ENCODE results near the gene PPIL1. TPM values are rescaled to one million over a fixed set of nuclear protein-coding genes. Genes with fewer than 3 reads are reported as not detected.

The PPIL1 gene
- total and polyA plus RNA-seq, 2 of the 8 experiments (the other 6 are each of a cell fraction or from before 2014, with no cell fraction given): 83.7 to 86.5 TPM

DNA sequence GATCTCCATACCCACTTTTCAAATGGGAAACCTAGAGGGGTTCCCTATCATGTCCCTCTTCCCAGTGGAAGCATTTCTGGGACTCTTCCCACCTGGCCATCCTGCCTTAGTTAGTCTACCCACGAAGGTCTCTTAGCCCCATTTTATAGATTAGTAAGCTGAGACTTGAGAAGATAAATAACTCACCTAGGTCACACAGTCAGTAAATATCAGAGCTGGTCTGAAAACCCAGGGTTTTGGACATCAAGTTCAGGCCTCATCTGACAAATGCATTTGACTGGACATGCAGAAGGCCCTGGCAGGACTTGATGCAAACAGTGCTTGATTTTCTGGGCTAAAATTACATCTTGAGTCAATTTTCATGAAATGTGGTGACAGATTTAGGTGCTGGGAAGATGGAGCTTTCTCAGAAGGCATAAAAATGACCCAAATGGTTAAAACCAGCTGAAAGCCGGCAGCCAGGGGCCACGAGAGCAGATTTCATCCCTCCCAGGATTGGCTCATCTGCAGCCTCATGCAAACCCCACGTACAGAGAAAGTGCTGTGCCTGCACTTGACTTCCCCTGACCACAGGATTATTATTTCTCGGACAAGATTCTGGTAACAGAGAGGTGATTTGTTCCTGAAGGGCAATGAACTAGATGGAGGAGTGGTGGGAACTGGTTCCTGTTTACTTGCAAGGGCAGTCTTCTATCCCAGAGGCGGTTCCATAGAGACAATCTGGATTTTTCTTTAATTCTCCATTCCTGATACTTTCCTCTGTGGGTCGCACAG is 58.5 kb downstream of the PPIL1 start:
- ChIA-PET POLR2A (ENCODE audit: partially characterized antibody) (interaction anchor here (0.6 to 1.4 kb wide), 2 partner anchors 11 to 186 kb away, joined by 3 to 4 read pairs; no protein-coding TSS in a partner anchor), CTCF (ENCODE audit: partially characterized antibody) (interaction anchor here (0.6 to 11.4 kb wide), 8 partner anchors 11 to 87 kb away, joined by 3 to 154 read pairs (median 3); no protein-coding TSS in a partner anchor)
- no peaks in the 10 kb centered on the region for H3K9me3 ChIP-seq (ENCODE audit: insufficient read depth in 2 of 2, low read depth in 1 of 2, low read length in 1 of 2)
- H3K4me1 ChIP-seq (replicated peaks in 1 of 4; ENCODE audit: control insufficient read depth in 3 of 4, insufficient read depth in 4 of 4, low read length in 3 of 4): peaks cover 0 to 4% (median 0%) of the 10 kb centered on the region in 4 experiments; a peak in 2 of 7 replicates
- DNase-seq (ENCODE audit: low read depth in 1 of 2, low spot score in 2 of 2) (no peak), FAIRE-seq (no peak)
- H3K9ac ChIP-seq (replicated peaks in 1 of 4; ENCODE audit: extremely low read depth in 1 of 4, low read depth in 3 of 4, low read length in 3 of 4): no peak overlapping the region
- H2BK20ac ChIP-seq (ENCODE audit: low read length): no peak overlapping the region
- no peak overlapping the region for H4K5ac ChIP-seq (ENCODE audit: insufficient read length, low read depth, low read length)
- no peaks in the 10 kb centered on the region for H3K79me2 ChIP-seq (ENCODE audit: control insufficient read depth in 1 of 2, insufficient read depth in 2 of 2, low read length in 2 of 2)
- no peak overlapping the region for H2AFZ ChIP-seq (ENCODE audit: low read length)
- no peaks in the 10 kb centered on the region for H4K20me1 ChIP-seq (replicated peaks in 1 of 2; ENCODE audit: control insufficient read depth in 1 of 2, insufficient read depth in 2 of 2, low read length in 2 of 2)
- no peak overlapping the region for H3K23ac ChIP-seq (ENCODE audit: insufficient read length)
- H3K36me3 ChIP-seq (ENCODE audit: control insufficient read depth in 2 of 4, insufficient read depth in 4 of 4, low read length in 3 of 4): no peaks in the 10 kb centered on the region
- H2BK15ac ChIP-seq (ENCODE audit: low read length): no peak overlapping the region
- no peak overlapping the region for H3K4me2 ChIP-seq (ENCODE audit: insufficient read depth in 1 of 2, low read depth in 2 of 2, low read length in 2 of 2)
- H3K79me1 ChIP-seq (ENCODE audit: low read depth, low read length): no peaks in the 10 kb centered on the region
- no peak overlapping the region for H3K56ac ChIP-seq (replicated peaks; ENCODE audit: insufficient read length, low read depth, low read length)
- no peak overlapping the region for H2BK5ac ChIP-seq (ENCODE audit: low read depth, low read length)
- no peaks in the 10 kb centered on the region; a peak in 1 of 7 replicates for H3K27me3 ChIP-seq (replicated peaks in 1 of 4; ENCODE audit: control insufficient read depth in 3 of 4, extremely low read depth in 1 of 4, insufficient read depth in 3 of 4, low read length in 3 of 4)
- H3K4me3 ChIP-seq (ENCODE audit: extremely low read depth in 1 of 4, insufficient read depth in 2 of 4, low read depth in 3 of 4, low read length in 4 of 4): no peak overlapping the region
- no peaks in the 10 kb centered on the region for H3K23me2 ChIP-seq (ENCODE audit: low read depth, low read length)
- H2BK120ac ChIP-seq (replicated peaks; ENCODE audit: low read depth, low read length): no peak overlapping the region
- no peak overlapping the region for H3K14ac ChIP-seq (ENCODE audit: insufficient read length)
- no peak overlapping the region for H4K91ac ChIP-seq (replicated peaks; ENCODE audit: insufficient read length, low read length)
- no peak overlapping the region for H3K4ac ChIP-seq (replicated peaks; ENCODE audit: insufficient read length, low read depth, low read length)
- H4K8ac ChIP-seq (ENCODE audit: extremely low read depth, insufficient read depth, low read length): no peak overlapping the region
- H3K18ac ChIP-seq (ENCODE audit: extremely low read depth, low read length): no peak overlapping the region
- H2BK12ac ChIP-seq (ENCODE audit: low read depth, low read length): no peak overlapping the region
- no peak overlapping the region for H2AK5ac ChIP-seq (ENCODE audit: low read depth, low read length)
- WGBS, 2 experiments (ENCODE audit: extremely low coverage in 1 of 2, insufficient coverage in 1 of 2, insufficient read length in 1 of 2, insufficient replicate concordance in 2 of 2, low coverage in 1 of 2, low lambda C conversion rate in 2 of 2, missing lambda C conversion rate in 1 of 2): 95% methylated on average over 7 of the region's 7 CpGs; no CpG with 5 or more reads in 1 of the 2 experiments
- no peak overlapping the region for H3K27ac ChIP-seq (ENCODE audit: low read depth, low read length)
- TF ChIP-seq HDAC6 (IDR thresholded peaks at IDR 0.05; ENCODE audit: low read depth, low read length) (no peak), CHD1 (IDR thresholded peaks at IDR 0.05; ENCODE audit: low read depth, low read length) (no peak), NRF1 (IDR thresholded peaks at IDR 0.05; ENCODE audit: low read depth, low read length) (no peak), RAD21 (IDR thresholded peaks at IDR 0.05 in 1 of 2, conservative IDR thresholded peaks at IDR 0.05 in 1 of 2; ENCODE audit: low read depth in 2 of 2, low read length in 2 of 2) (no peak), KDM4A (IDR thresholded peaks at IDR 0.05; ENCODE audit: low read depth, low read length, severe bottlenecking) (no peak), SIN3A (conservative IDR thresholded peaks at IDR 0.05 in 1 of 2, IDR thresholded peaks at IDR 0.05 in 1 of 2; ENCODE audit: low read depth in 1 of 2, low read length in 2 of 2) (no peak), GTF2F1 (IDR thresholded peaks at IDR 0.05; ENCODE audit: borderline replicate concordance, low read depth, low read length) (no peak), BRCA1 (IDR thresholded peaks at IDR 0.05; ENCODE audit: low read depth, low read length) (no peak)
- TF ChIP-seq, protein P1, sequence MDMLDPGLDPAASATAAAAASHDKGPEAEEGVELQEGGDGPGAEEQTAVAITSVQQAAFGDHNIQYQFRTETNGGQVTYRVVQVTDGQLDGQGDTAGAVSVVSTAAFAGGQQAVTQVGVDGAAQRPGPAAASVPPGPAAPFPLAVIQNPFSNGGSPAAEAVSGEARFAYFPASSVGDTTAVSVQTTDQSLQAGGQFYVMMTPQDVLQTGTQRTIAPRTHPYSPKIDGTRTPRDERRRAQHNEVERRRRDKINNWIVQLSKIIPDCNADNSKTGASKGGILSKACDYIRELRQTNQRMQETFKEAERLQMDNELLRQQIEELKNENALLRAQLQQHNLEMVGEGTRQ (IDR thresholded peaks at IDR 0.05; ENCODE audit: low read length): no peak
- TF ChIP-seq, protein P2, sequence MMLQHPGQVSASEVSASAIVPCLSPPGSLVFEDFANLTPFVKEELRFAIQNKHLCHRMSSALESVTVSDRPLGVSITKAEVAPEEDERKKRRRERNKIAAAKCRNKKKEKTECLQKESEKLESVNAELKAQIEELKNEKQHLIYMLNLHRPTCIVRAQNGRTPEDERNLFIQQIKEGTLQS (IDR thresholded peaks at IDR 0.05; ENCODE audit: insufficient read depth, low read depth, low read length): no peak
